ENCODE data around the gene ADIPOR2.

Gene ADIPOR2

DNA sequence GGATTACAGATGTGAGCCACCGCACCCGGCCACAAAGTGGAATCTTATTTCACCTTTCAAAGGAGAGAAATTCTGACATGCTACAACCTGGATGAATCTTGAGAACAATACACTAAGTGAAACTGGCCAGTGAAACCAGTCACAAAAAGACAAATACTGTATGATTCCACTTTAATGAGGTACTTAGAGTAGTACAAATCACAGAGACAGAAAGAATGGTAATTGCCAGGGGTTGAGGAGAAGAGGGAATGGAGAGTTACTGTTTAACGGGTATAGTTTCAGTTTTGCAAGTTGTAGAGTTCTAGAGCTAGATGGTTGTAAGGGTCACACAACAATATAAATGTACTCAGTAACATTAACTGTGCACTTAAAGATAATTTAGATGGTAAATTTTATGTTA is 33.4 kb downstream of the ADIPOR2 start:
- H4K8ac ChIP-seq (ENCODE audit: low read length), result no peak overlapping the region
- no peak overlapping the region for H4K91ac ChIP-seq (ENCODE audit: low read length)
- no peaks in the 10 kb centered on the region for H3K9me3 ChIP-seq (ENCODE audit: control insufficient read depth, low read length)
- H3K27me3 ChIP-seq (ENCODE audit: control insufficient read depth in 1 of 2, insufficient read depth in 1 of 2, low read length in 2 of 2), result no peaks in the 10 kb centered on the region
- DNase-seq, result no peak
- no peak overlapping the region for H3K9ac ChIP-seq (ENCODE audit: low read length)
- no peak overlapping the region for H3K4me3 ChIP-seq (ENCODE audit: insufficient read depth in 1 of 2, low read depth in 1 of 2, low read length in 2 of 2)
- no peak overlapping the region for H3K4me2 ChIP-seq (ENCODE audit: low read length, poor library complexity, severe bottlenecking)
- H2AK5ac ChIP-seq (ENCODE audit: low read length, severe bottlenecking), result no peak overlapping the region
- H3K27ac ChIP-seq (ENCODE audit: low read length, poor library complexity, severe bottlenecking), result no peak overlapping the region
- H2BK120ac ChIP-seq (ENCODE audit: low read depth, low read length), result no peak overlapping the region
- peaks cover 20% of the 10 kb centered on the region for H3K79me1 ChIP-seq (replicated peaks; ENCODE audit: low read length, poor library complexity, severe bottlenecking)
- H3K23ac ChIP-seq (ENCODE audit: low read length in 2 of 2), result no peak overlapping the region
- H2BK5ac ChIP-seq (ENCODE audit: low read depth, low read length, poor library complexity, severe bottlenecking), result no peak overlapping the region
- H3K4me1 ChIP-seq (ENCODE audit: control insufficient read depth, insufficient read depth, low read depth, low read length), result no peaks in the 10 kb centered on the region
- no peak overlapping the region for H3K14ac ChIP-seq (ENCODE audit: low read length in 2 of 2)
- 92% methylated on average over 3 of the region's 3 CpGs for WGBS
- H3K4ac ChIP-seq (ENCODE audit: low read depth in 1 of 2, low read length in 2 of 2), result no peak overlapping the region
- peaks cover 4% of the 10 kb centered on the region in 2 experiments for H3K36me3 ChIP-seq (ENCODE audit: control insufficient read depth in 1 of 2, insufficient read depth in 2 of 2, low read depth in 1 of 2, low read length in 2 of 2)
- H2AFZ ChIP-seq (ENCODE audit: low read depth, low read length), result no peak overlapping the region
- no peak overlapping the region for H2BK15ac ChIP-seq (ENCODE audit: low read depth, poor library complexity, severe bottlenecking)
- H2BK12ac ChIP-seq (ENCODE audit: low read length in 2 of 2), result no peak overlapping the region
- no peak overlapping the region for H3K18ac ChIP-seq (ENCODE audit: low read depth in 1 of 2, low read length in 2 of 2)

DNA sequence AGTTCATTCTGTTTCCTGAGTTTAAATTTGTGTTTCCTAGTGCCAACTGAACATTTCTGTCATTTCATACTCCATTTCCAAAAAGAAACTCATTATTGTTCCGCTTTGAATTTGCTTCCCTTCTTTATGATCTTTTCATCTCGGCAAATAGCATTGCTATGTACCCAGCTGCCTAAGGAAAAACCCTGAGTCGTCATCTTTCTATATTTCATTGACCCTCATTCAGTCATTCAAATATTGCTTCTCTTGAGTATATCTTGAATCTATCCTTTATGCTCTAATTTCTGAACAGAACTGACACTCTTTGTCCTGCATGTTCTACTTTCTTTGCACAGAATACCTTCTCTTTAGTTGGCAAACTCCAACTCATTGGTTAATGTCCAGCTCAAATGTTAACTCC is 35.9 kb downstream of the ADIPOR2 start:
- Histone ChIP-seq H3K4me3 (ENCODE audit: insufficient read depth in 1 of 2, low read depth in 1 of 2, low read length in 2 of 2) (no peak overlapping the region), H3K23ac (ENCODE audit: low read length in 2 of 2) (no peak overlapping the region), H3K79me1 (replicated peaks; ENCODE audit: low read length, poor library complexity, severe bottlenecking) (peaks cover 20% of the 10 kb centered on the region), H3K4me2 (ENCODE audit: low read length, poor library complexity, severe bottlenecking) (no peak overlapping the region), H3K27ac (ENCODE audit: low read length, poor library complexity, severe bottlenecking) (no peak overlapping the region), H3K9me3 (ENCODE audit: control insufficient read depth, low read length) (no peaks in the 10 kb centered on the region), H3K18ac (ENCODE audit: low read depth in 1 of 2, low read length in 2 of 2) (no peak overlapping the region), H2BK120ac (ENCODE audit: low read depth, low read length) (no peak overlapping the region), H3K9ac (ENCODE audit: low read length) (no peak overlapping the region), H3K27me3 (ENCODE audit: control insufficient read depth in 1 of 2, insufficient read depth in 1 of 2, low read length in 2 of 2) (no peaks in the 10 kb centered on the region), H3K36me3 (ENCODE audit: control insufficient read depth in 1 of 2, insufficient read depth in 2 of 2, low read depth in 1 of 2, low read length in 2 of 2) (peaks cover 4 to 7% of the 10 kb centered on the region in 2 experiments), H2AK5ac (ENCODE audit: low read length, severe bottlenecking) (no peak overlapping the region), H4K91ac (ENCODE audit: low read length) (no peak overlapping the region), H3K14ac (ENCODE audit: low read length in 2 of 2) (no peak overlapping the region), H2BK5ac (ENCODE audit: low read depth, low read length, poor library complexity, severe bottlenecking) (no peak overlapping the region), H3K4ac (ENCODE audit: low read depth in 1 of 2, low read length in 2 of 2) (no peak overlapping the region), H3K4me1 (ENCODE audit: control insufficient read depth, insufficient read depth, low read depth, low read length) (no peaks in the 10 kb centered on the region), H2BK15ac (ENCODE audit: low read depth, poor library complexity, severe bottlenecking) (no peak overlapping the region), H4K8ac (ENCODE audit: low read length) (no peak overlapping the region), H2AFZ (ENCODE audit: low read depth, low read length) (no peak overlapping the region), H2BK12ac (ENCODE audit: low read length in 2 of 2) (no peak overlapping the region)
- DNase-seq, result no peak
- WGBS, result 97% methylated on average over 3 of the region's 3 CpGs

DNA sequence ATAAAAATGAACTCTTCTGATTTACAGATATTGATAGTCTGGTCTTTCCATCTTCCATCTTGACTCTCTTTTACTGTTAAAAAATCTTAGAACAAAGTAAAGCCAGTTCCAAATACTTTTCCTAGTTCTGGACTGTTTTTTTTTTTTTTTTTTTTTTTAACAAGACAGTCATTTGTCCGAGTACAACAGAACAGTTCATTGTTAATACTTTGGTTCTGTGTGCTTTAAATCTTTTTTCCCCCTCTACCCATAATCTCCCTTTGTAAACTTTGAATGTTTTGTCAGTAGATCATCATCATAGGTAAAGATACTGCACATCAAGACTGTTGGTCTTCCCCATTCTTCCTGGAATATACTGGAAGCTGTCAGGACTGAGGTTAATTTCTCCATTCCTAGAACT is 38.0 kb downstream of the ADIPOR2 start:
- DNase-seq, result no peak
- no peaks in the 10 kb centered on the region for H3K4me1 ChIP-seq (ENCODE audit: control insufficient read depth, insufficient read depth, low read depth, low read length)
- H3K4ac ChIP-seq (ENCODE audit: low read depth in 1 of 2, low read length in 2 of 2), result no peak overlapping the region
- no peaks in the 10 kb centered on the region for H3K9me3 ChIP-seq (ENCODE audit: control insufficient read depth, low read length)
- H2AFZ ChIP-seq (ENCODE audit: low read depth, low read length), result no peak overlapping the region
- no peak overlapping the region for H3K23ac ChIP-seq (ENCODE audit: low read length in 2 of 2)
- peaks cover 15% of the 10 kb centered on the region for H3K79me1 ChIP-seq (replicated peaks; ENCODE audit: low read length, poor library complexity, severe bottlenecking)
- no peak overlapping the region for H4K91ac ChIP-seq (ENCODE audit: low read length)
- H3K4me3 ChIP-seq (ENCODE audit: insufficient read depth in 1 of 2, low read depth in 1 of 2, low read length in 2 of 2), result no peak overlapping the region
- no peak overlapping the region for H3K14ac ChIP-seq (ENCODE audit: low read length in 2 of 2)
- no peak overlapping the region for H3K9ac ChIP-seq (ENCODE audit: low read length)
- no peaks in the 10 kb centered on the region for H3K27me3 ChIP-seq (ENCODE audit: control insufficient read depth in 1 of 2, insufficient read depth in 1 of 2, low read length in 2 of 2)
- no peak overlapping the region for H2BK12ac ChIP-seq (ENCODE audit: low read length in 2 of 2)
- H3K36me3 ChIP-seq (ENCODE audit: control insufficient read depth in 1 of 2, insufficient read depth in 2 of 2, low read depth in 1 of 2, low read length in 2 of 2), result peaks cover 4 to 7% of the 10 kb centered on the region in 2 experiments
- H4K8ac ChIP-seq (ENCODE audit: low read length), result no peak overlapping the region
- H2AK5ac ChIP-seq (ENCODE audit: low read length, severe bottlenecking), result no peak overlapping the region
- H3K27ac ChIP-seq (ENCODE audit: low read length, poor library complexity, severe bottlenecking), result no peak overlapping the region
- H2BK15ac ChIP-seq (ENCODE audit: low read depth, poor library complexity, severe bottlenecking), result no peak overlapping the region
- no peak overlapping the region for H3K4me2 ChIP-seq (ENCODE audit: low read length, poor library complexity, severe bottlenecking)
- no peak overlapping the region for H3K18ac ChIP-seq (ENCODE audit: low read depth in 1 of 2, low read length in 2 of 2)
- H2BK5ac ChIP-seq (ENCODE audit: low read depth, low read length, poor library complexity, severe bottlenecking), result no peak overlapping the region
- H2BK120ac ChIP-seq (ENCODE audit: low read depth, low read length), result no peak overlapping the region
- no CpG with 5 or more reads among the region's 1 CpG for WGBS

DNA sequence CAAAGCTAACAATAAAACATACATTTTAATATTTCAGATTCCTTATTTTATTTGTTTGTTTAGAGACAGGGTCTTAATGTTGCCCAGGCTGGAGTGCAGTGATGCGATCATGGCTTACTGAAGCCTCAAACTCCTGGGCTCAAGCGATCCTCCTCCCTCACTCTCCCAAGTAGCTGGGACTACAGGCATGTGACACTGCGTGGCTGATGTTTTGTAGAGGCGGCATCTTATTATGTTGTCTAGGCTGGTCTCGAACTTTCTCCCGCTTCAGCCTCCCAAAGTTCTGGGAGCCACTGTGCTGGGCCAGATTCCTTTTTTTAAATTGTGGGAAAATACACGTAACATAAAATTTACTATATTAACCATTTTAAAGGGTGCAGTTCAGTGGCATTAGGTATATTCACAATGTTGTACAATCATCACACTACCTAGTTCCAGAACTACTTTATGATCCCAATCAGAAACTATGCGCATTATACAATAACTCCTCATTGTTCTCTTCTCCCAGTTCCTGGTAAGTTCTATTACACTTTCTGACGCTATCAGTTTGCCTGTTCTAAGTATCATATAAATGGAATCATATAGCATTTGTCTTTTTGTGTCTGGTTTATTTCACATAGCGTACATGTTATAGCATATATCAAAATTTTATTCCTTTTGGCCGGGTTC is 40.3 kb downstream of the ADIPOR2 start:
- Histone ChIP-seq H4K8ac (ENCODE audit: low read length) (no peak overlapping the region), H4K91ac (ENCODE audit: low read length) (no peak overlapping the region), H2AFZ (ENCODE audit: low read depth, low read length) (no peak overlapping the region), H3K4me2 (ENCODE audit: low read length, poor library complexity, severe bottlenecking) (no peak overlapping the region), H3K23ac (ENCODE audit: low read length in 2 of 2) (no peak overlapping the region), H3K4me3 (ENCODE audit: insufficient read depth in 1 of 2, low read depth in 1 of 2, low read length in 2 of 2) (no peak overlapping the region), H3K27me3 (ENCODE audit: control insufficient read depth in 1 of 2, insufficient read depth in 1 of 2, low read length in 2 of 2) (no peaks in the 10 kb centered on the region), H3K18ac (ENCODE audit: low read depth in 1 of 2, low read length in 2 of 2) (no peak overlapping the region), H3K27ac (ENCODE audit: low read length, poor library complexity, severe bottlenecking) (no peak overlapping the region), H2BK120ac (ENCODE audit: low read depth, low read length) (no peak overlapping the region), H3K79me1 (replicated peaks; ENCODE audit: low read length, poor library complexity, severe bottlenecking) (peaks cover 13% of the 10 kb centered on the region), H3K4ac (ENCODE audit: low read depth in 1 of 2, low read length in 2 of 2) (no peak overlapping the region), H3K9me3 (ENCODE audit: control insufficient read depth, low read length) (no peaks in the 10 kb centered on the region), H2AK5ac (ENCODE audit: low read length, severe bottlenecking) (no peak overlapping the region), H3K4me1 (ENCODE audit: control insufficient read depth, insufficient read depth, low read depth, low read length) (no peaks in the 10 kb centered on the region), H3K9ac (ENCODE audit: low read length) (no peak overlapping the region), H3K36me3 (ENCODE audit: control insufficient read depth in 1 of 2, insufficient read depth in 2 of 2, low read depth in 1 of 2, low read length in 2 of 2) (peaks cover 0 to 7% of the 10 kb centered on the region in 2 experiments), H2BK15ac (ENCODE audit: low read depth, poor library complexity, severe bottlenecking) (no peak overlapping the region), H2BK5ac (ENCODE audit: low read depth, low read length, poor library complexity, severe bottlenecking) (no peak overlapping the region), H2BK12ac (ENCODE audit: low read length in 2 of 2) (no peak overlapping the region), H3K14ac (ENCODE audit: low read length in 2 of 2) (no peak overlapping the region)
- no peak for DNase-seq
- WGBS, result 93% methylated on average over 8 of the region's 11 CpGs

Data from mesenchymal stem cell (in vitro differentiated cells and primary cell).